Dedifferentiated amniotic fluid mesenchymal stem cell (primary cell): Measurements from ENCODE around the gene NEURL1B.
"Not testable (repeated sequence)": the region's sequence is repeated elsewhere in the genome, so short reads cannot be mapped to it uniquely, and the experiment has no call there.

Source experiments
- DNase-seq: peaks from one replicate; pipeline ENCODE4 v3.0.0-alpha.2; 2016; ENCODE audit errors: extremely low spot score

The NEURL1B gene

DNA sequence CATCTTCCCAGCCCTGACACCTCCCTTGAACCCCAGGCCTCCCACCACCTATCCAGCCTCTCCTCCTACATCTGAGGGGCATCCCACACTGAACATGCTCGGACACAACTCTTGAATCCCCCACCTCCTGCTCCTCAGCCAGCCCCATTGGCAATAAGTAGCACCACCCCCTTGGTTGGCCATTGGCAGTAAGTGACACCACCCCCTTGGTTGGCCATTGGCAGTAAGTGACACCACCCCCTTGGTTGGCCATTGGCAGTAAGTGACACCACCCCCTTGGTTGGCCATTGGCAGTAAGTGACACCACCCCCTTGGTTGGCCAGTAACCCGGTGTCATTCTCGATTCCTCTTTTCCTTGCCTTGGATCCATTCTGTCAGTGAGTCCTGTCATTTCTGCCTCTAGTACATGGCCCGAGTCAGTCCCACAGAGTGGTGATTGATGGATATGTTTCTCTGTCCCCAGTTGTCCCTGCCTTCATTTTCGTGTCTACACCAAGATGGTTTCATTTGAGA, 37.4 kb downstream of the NEURL1B start:
- not testable (repeated sequence) for DNase-seq

DNA sequence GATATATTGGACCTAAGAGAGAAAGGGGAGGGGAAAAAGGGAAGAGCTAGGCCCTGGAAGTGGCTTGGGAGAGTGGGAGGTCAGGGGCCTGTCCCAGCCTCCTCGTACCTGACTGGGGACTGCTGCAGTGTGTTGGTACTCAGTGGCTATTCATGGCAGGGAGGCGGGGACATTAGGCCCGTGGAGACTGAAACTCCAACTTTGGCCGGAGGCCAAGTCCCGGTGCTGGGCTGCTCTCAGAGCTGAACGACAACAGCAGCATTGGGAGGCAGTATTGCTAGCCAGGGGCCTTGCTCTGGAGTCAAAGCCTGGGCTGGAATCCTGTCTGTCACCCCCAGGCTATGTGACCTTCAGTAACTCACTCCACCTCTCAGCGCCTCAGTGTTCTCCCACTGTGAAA, 37.8 kb downstream of the NEURL1B start:
- no peak for DNase-seq

GRCh38 chr5:172679628-172680212, 38.7 kb downstream of the NEURL1B start:
- DNase-seq, result no peak

DNA sequence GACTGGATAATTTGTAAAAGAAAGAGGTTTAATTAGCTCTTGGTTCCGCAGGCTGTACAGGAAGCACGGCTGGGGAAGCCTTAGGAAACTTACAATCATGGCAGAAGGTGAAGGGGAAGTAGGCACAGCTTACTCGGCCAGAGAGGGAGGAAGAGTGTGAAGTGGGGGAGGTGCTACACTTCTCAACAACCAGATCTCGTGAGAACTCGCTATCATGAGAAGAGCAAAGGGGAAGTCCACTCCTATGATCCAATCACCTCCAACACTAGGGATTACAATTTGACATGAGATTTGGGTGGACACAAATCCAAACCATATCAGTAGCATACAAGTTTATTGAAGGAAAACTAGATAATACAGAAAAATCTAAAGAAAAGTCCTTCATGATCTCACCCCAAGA, 39.9 kb downstream of the NEURL1B start:
- no peak for DNase-seq

GRCh38 chr5:172681421-172681820, 40.4 kb downstream of the NEURL1B start:
- no peak for DNase-seq

- DNase-seq, result no peak
Observed at GRCh38 chr5:172683264-172683644, 42.2 kb downstream of the NEURL1B start.

DNA sequence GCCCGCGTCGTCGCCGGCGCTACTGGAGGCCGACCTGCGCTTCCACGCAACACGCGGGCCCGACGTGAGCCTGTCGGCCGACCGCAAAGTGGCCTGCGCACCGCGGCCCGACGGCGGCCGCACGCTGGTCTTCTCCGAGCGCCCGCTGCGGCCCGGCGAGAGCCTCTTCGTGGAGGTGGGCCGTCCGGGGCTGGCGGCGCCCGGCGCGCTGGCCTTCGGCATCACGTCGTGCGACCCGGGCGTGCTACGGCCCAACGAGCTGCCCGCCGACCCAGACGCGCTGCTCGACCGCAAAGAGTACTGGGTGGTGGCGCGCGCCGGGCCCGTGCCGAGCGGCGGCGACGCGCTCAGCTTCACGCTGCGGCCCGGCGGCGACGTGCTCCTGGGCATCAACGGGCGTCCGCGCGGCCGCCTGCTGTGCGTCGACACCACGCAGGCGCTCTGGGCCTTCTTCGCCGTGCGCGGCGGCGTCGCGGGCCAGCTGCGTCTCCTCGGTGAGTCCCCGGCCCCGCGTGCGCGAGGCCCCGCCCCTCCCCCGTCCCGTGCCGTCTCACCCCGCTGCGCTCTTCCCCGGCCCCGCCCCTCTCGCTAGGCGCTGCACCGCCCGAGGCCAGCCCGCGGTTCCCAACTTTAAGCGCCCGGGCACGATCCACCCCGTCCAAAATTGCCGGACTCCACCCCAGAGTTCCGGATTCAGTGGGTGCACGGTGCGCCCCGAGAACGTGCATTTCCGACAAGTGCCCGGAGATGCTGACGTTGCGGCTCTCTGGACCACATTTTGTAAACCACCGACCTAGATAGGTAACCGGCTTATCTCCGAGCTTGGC, 42.8 kb downstream of the NEURL1B start:
- no peak for DNase-seq

GRCh38 chr5:172685091-172685490, 44.0 kb downstream of the NEURL1B start:
- no peak for DNase-seq

DNA sequence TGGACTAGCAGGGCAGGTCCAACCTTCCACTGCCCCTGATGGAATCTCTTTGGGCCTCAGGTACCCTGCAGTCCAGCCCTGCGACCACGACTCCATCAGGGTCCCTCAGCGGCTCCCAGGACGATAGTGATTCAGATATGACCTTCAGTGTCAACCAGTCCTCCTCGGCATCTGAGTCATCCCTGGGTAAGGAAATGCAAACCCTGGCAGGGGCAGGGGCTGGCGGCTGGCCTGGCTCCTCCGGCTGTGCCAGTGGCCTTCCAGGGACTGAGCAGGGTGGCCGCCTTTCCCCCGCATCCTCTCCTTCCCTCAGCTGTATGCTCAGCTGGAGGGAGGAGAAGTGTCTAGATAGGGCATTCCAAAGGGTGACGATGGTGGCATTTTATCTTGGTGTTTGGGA, 45.0 kb downstream of the NEURL1B start:
- DNase-seq, result no peak

DNA sequence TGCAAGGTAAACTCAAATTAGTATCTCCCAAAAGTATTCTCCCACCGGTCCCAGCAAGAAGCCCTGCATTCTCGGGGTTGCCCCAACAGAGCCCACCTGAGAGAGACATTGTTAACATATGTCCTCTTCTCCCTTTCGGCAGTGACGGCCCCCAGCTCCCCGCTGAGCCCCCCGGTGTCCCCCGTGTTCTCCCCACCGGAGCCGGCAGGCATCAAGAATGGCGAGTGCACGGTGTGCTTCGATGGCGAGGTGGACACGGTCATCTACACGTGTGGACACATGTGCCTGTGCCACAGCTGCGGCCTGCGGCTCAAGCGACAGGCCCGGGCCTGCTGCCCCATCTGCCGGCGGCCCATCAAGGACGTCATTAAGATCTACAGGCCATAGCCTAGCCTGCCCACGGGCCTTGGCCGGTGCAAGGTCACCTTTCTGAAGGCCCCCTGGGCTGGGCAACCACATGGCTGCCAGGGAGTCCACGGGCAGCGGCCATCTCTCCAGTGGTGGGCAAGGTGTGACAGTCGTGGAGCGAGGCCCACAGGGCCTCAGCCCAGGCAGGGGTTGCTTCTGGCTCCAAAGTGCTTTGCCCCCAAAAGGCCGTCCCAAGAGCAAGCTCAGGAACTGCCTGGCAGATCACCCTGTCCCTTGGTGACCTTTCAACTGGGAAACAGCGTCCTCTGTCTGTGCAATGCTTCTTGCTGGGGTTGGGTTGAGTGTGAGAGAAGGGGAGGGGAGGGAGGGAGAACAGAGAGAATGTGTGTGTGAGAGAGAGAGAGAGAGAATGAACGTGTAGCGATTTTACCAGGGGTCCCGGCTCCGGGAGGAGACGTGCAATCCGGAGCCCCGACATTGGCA, 45.7 kb downstream of the NEURL1B start:
- DNase-seq, result no peak

DNA sequence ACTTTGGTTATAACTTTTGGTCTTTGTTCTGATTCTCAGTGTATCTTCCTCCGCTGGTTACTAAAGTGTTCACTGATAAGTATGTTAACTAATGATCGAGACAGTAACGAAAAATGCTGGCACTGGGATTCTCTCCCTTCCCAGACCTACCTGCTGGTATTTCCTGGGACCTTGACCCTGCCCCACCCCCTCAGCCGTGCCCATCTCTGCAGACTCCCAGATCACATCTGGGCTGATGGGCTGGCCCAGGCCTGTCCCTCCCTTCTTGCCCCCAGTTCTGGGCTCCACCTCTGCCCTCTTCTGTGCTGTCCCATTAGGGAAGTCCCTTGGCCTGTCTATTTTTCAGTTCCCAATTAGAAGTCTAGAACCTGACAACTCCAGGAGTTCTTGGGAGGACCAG, 46.9 kb downstream of the NEURL1B start:
- no peak for DNase-seq

DNA sequence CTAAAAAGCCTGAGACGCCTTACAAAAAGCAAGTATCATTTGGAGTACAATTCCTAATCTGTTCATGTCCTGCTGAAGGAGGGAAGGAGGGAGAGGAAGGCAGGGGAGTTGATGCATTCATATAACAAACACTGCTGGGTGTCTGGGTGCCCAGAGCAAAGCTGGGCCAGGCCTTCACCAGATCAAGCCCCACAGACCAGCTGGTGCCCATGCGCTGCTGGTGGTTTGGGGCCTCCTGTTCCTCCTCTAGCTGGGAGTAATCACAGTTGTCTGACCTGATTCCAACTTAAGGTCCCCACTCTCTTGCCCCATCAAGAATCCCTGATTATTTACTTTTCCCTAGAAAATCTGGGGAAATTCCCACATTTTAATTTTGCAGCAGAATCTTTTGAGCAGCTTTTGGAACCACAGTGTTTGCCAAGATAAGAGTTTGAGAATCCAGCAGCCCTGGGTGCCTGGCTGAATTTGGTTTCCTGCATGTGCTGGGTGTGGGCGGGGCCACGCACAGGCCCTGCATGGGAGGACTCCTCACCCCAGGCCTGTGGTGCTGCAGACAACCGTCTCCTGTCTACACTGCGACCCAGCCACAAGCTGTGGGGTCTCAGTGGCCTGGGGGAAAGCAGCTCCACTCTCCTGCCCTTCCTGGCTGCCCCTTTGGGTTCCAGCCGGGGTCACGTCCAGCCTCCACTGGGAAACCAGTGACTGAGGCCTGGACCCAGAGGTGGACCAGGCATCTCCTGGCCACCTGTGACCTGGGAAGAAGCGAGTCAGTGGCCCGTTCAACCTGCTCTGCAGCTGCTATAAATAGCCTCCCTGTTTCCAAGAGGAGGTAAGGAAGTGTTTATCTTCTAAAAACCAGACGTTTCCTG, 47.5 kb downstream of the NEURL1B start:
- no peak for DNase-seq

- DNase-seq, result no peak
Observed at GRCh38 chr5:172689218-172689572, 48.1 kb downstream of the NEURL1B start.

- no peak for DNase-seq
Observed at GRCh38 chr5:172689801-172690200, 48.7 kb downstream of the NEURL1B start.

DNA sequence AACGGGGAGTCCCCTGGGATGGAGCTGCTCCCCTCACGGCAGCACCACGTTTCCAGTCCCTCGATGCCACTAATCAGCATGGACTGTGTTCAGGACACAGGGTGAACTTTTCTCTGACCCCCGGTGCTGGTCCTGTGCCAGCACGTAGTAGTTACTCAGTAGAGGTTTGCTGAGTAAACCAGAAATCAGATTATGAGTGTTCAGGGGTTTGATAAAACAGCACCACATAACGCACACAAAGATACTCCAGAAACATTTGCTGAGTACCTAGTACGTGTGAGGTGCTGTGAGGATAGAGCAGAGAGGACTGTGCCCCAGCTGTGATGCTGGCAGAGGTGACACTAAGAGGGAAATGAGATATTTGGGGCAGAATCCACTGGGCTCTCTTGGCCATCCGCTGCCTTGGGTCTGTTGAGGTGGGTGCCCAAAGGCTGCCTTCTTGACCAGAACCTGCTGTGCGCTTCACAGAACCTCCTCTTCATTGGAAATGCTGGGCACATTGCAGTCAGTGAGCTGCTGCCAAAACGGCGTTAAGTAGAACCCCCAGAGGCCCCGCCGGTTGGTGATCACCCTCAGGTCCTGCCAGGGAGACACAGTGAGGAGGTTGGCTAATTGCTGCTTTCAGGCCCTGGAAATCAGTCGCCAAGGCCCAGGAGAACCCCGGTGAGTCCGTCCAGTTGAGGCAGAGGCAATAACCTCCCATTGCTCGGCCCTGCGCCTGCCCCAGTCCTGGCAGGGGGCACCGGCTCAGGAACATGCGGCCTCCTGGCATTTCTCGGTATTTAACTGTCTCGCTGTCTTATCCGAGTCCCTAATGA, 49.4 kb downstream of the NEURL1B start:
- DNase-seq, result no peak

DNA sequence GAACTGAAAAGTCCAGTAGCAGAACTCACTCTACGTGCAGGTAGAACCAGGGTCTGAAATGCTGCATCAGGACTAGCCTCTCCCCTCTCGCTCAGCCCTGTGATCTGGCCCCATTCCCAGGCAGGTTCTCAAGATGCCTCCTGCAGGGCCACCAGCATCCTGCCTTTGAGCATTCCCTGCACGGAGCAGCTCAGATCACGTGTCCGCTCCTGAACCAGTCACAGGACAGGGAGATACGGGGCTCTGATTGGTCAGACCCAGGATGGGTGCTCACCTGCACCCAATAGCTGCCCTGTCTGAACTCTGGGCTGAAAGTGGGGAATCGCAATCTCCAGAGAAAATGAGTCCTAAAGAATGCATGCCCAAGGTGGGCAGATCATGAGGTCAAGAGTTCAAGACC, 50.8 kb downstream of the NEURL1B start:
- DNase-seq, result no peak

DNA sequence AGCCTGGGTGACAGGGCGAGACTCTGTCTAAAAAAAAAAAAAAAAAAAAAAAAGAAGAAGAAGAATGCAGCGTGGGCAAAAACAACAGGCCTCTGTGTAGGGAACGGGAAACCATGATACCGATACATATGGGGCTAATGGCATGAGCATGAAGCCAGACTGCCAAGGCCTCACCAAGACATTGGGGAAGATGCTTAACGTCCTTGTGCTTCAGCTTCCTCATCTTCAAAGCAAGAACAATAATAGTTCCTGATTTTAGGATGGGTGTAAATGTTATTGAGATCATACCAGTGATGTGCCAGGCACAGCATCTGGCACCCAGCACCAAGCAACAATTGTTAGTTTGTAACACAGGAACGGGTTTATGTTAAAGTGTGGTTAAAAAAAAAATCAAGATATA, 51.4 kb downstream of the NEURL1B start:
- DNase-seq, result no peak

GRCh38 chr5:172692981-172693380, 51.9 kb downstream of the NEURL1B start:
- no peak for DNase-seq

DNA sequence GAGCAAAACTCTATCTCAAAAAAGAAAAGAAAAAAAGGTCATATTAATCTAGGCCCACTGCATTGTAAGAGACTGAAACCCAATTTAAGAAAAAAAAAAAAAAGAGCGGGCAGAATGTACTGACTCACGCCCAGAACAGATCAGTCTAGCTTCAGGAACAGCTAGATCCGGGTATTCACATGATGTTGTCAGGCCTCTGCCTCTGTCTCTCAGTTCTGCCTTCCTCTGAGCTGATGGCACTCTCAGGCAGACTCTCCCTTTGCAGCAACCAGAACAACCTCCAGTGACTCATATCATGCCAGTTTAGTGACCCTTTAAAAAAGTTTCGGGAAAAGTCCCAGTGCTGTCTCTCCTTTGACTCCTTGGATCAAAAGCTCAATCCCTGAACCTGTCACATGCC, 53.0 kb downstream of the NEURL1B start:
- DNase-seq, result no peak

DNA sequence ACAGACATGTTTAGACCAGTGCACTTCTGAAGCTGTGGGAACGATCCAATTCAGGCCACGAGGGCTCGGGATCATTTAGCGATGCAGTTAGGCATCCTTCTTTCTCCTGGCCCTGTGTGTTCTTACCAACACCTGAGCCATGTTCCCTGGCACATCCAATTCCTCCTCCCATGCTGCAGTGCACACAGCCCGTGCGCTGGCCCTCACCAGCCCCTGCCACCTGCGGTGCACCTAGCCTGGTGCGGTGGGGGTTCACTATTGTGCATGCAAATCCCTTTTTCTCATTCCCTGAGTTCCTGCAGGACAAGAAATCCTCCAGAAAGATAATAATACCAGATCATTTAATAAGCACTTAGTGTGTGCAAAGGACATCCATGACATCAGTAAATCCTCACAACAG, 53.5 kb downstream of the NEURL1B start:
- DNase-seq, result no peak
